HG03280 (cell line): ENCODE data around the gene RASSF5.

Experiments used
- ATAC-seq: cut with Tn5 transposase; IDR thresholded peaks from one replicate; pipeline ENCODE4 v1.9.1; 2021; ENCODE audit warnings: mild to moderate bottlenecking, moderate library complexity; ENCODE audit not compliant: unreplicated experiment

The RASSF5 gene

DNA sequence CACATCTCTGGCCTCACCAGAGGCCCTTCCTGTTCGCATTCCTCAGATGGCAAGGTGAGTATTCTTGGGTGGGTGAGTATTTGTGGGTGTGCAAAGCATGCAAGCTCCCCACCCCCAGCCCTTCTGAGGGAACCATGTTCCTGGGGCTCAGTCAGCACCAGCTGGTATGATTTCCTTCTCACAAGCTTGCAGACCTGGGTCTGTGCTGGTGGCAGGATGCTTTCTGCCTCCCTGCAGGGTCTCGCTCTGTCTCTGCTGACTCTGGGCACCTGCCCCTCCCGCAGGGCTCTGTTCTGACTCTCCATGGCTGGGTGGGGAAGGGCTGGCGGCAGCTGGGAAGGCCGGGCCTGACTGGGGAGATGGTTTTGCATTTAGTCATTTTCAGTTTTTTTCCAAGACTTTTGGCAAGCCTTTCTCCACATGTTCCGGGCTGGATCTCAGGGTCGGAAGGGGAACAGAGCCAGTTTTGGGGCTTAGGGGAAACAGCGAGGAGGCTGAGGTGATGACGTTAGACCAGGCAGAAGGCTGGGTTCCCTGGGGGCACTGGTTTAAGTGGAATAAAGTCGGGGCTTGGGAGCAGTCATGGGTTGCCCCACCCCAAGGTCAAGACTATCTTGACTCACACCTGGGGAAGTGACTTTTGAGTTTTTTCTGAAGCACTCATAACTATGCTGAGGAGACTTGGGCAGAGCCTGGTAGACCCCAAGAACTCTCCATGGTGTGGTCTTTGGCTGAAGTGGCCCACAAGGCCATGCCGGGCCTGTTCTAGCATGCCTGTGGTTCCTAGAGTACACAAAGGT, 6.2 kb downstream of the RASSF5 start:
- no peak for ATAC-seq

DNA sequence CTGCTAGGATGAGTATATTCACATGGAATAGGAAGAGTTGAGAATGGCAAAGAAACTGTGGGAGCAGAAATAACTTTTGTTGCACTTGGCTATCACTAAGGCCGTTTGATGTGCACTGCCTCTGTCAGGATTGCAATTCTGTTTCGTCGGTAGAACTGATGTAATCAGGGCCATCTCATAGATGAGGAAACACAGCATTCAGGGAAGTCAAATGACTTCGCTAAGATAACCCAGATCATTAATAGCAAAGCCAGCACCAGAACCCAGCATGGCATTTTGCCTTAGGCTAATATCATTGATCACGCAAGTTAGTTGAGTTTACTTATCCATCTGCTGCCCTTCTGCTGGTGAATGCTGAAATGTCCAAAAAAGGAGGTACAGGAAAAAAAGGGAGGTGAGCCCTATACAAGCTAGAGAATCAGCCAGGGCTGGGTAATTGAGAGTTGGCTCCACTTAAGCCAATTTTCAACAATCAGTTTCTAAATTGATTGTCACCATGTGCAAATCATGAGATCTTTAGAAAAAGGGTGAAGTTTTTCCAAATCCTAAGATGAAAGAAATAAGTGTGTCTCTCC, 7.6 kb downstream of the RASSF5 start:
- ATAC-seq, result no peak

DNA sequence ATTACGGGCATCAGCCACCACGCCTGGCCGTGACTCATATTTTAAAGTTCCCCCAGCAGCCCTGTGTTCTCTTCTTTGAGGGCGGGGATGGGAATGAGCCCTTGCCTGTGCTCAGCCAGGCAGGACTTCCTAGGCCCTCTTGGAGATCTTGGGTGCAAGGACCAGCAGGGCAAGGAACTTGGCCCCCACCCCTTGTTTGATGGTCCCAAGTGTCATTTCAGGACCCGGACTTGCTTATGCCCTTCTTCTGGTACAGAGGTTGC, 9.3 kb downstream of the RASSF5 start:
- no peak for ATAC-seq

DNA sequence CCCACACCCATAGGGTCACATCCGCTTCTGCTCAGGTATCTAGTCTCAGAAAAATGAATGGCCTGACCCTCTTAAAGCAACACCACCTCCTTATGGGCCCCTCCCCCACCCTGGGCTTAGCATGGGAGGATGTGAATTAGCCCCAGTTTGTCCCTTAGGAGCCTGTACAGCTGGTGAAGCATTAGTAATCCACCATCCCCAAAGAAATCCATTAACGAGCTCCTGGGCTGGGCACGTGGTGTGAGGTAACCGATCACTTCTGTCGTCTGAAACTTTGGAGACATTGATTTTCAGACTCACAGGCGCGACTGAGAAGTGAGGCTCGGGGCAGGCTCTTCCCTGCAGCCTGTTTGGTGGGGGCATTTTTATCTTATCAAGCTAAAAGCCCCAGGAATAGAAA, 10.5 kb downstream of the RASSF5 start:
- ATAC-seq, result no peak

DNA sequence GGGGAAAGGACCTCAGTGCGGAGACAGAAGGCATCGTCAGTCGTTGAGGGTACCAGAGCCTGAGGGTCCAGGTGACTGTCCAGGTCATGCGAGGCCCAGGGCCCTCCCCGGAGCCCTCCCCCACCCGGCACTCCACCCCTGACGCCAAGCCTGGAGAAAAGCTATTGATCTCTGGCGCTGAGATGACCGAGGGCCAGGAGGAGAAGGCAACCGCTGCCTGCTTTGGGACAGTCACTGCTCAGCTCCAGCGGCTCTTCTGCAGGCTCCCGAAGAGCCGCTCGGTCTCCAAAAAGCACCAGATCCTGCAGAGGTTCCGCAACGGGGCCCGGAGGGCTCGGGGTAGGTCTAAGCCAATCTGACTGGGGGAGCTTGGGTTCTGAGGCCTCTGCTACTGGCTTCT, 10.9 kb downstream of the RASSF5 start:
- no peak for ATAC-seq

DNA sequence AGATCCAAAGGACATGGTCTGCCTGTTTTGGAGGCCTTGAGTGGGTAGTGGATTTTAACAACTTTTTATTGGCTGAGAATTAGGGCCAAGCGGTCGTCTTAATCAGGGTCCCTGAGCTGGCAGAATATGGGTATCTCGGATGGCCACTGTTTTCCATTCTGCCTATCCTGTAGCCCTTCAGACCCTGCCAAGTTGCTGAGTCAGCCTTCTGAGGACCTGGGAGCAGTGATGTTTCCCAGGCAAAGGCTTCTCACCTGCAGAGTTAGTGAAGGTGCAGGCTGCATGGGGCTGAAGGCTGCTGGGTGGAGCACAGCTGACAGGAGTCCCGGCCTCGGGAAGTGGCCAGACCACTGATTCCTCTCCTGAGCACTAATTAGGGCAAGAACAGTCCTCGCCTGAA, 11.4 kb downstream of the RASSF5 start:
- no peak for ATAC-seq

DNA sequence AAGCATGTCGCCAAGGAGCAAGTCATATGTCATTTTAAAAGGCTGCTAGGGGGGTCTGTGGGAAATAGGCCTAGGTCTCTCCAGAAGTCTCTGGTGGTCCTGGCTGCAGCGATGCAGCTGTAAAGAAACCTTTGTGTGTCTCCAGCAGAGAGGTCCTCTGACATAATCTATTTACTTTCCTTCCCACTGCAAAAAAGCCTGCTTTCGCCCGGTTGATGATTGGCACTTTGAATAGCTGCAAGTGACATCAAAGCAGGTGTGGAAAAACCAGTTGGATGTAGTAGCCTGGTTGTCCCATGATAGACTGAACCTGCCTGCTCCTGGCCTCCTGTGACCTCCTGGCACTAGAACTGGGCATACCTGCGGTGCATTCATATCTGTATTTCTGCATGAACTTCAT, 13.8 kb downstream of the RASSF5 start:
- no peak for ATAC-seq

DNA sequence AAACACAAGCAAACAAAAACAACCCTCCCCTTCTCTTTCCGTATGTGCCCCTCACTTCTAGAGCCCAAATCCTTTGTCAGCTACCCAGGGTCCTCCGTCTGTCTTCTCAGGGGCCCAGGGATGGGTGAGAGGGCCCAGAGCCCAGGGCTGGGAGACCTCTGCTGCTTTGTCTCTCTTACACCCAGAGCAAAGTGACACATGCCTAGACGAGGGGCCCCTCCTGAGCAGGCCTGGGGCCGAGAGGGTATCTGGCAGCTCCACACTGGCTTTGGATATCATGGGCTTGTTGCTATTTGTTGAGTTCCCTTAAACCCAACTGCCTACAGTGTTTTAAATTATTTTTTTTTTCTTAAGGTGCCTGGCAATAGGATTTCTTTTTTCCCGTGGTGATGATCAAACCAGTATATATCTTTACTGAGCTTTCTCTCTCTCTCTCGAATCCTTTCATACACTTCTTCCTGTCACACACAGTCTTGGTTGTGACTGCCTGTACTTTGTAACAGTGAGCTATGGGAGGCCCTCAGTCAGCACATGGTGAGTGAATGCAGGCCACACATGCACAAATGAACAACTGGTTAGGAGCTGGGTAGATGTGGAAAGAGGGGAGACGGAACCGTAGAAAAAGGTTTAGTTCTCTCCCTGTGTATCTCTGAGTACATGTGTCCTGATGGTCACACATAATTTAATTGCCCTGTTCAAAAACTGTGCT, 14.5 kb downstream of the RASSF5 start:
- ATAC-seq, result no peak

DNA sequence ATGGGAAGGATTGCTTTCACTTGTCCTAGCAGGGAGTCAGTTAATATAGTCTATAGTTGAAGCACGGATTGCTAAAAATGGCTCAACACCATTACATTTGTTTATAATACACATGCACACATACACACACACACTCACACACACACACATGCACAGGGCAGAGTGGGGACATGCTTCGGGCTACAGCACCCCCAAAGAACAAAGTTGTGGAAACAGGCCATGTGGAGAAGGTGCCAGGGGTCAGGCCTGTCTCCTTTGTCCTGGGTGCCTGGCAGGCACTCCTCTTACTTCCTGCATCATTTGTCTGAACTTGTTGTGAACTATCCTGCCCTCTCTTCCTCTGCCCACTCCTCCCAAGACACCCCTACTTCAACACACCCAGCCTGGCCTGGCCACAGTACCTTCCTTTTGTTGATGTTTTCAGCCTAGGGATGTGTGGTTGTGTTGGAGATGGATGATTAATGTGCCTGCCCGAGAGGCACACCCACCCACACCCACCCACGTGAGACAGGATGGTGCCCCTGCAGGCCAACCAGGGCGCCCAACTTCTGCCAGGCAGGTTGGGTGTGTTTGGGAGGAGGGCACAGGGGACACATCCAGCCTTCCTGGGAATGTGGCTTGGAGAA, 17.5 kb downstream of the RASSF5 start:
- ATAC-seq, result no peak

DNA sequence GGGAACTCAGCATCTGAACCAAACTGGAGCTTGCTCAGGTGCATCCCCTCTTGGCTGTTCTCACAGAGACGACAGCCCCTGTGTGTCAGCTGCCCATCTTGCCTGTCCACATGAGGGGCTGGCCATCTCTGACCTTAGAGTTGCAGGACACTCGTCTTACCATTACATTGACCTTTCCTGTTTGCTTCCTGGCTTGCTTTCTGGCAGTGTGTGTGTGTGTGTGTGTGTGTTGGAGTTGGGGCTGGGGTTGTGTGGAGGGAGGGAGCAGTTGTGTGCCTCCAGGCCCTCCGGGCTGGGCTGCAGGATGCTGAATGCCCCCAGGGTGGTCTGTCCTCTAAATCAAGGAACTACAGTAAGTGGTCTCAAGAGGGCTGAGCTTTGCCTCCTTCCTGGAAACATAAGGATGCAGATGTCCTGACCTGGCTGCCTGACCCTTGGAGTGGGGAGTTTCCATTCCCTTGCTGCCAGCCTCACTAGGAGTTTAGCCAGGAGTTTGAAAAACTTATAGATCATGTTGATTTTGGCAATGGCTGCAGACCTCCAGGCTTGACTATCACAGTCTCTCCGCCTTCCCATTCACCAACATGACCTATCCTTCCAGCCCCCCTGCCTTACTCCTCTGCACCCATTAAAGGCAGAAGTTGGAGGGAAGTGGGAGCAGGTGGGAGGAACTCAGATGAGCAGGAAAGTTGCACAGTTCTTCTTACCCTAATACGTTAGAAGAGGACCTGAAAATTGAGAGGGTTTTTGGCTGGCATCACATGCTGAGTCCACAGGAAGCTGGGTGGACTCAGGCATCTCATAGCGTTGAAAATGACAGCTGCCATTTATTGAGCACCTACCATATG, 19.0 kb downstream of the RASSF5 start:
- ATAC-seq, result no peak

DNA sequence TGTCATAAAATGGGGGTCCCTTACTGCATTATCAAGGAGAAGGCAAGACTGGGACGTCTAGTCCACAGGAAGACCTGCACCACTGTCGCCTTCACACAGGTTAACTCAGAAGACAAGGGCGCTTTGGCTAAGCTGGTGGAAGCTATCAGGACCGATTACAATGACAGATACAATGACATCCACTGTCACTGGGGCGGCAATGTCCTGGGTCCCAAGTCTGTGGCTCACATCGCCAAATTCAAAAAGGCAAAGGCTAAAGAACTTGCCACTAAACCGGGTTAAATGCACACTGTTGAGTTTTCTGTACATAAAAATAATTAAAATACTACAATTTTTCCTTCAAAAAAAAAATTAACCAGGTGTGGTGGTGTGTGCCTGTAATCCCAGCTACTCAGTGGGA, 22.1 kb downstream of the RASSF5 start:
- no peak for ATAC-seq

DNA sequence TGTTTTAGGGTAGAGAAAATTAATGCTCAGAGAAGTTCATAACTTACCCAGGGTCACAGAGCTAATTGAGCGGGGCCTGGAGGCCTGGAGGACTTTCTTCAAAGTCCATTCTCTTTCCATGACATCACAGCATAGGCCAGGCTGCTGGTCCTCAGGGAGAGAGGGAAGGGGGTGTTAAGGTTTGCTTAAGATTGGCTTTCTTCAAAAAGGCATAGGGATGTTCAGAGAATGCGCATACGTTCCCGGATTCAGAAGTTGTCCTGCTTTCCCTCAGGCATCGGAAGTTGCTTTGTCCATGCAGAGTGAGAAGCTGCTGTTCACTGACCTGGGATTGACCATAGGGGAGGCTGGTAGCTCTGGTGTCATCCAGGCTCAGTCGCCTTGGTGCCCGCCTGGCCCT, 25.0 kb downstream of the RASSF5 start:
- ATAC-seq, result no peak

DNA sequence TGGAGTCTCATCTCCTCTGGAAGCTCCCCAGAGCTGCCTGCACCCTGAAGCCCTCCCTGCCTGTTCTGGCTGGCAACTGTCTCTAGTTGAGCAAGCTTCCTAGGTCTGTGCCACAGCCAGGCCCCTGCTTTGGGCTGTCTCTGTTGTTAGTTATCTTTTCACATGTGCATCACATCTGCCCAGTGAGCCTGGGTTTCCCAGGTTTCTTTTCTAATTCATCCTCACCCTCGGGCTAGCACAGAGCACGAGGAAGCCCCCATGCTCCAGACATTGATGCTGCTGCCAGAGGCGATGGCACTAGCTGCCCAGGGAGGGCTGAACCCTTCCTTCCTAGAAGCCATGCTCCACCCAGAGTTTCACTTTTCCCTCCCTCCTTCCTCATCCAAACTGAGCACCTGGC, 27.2 kb downstream of the RASSF5 start:
- ATAC-seq, result no peak

DNA sequence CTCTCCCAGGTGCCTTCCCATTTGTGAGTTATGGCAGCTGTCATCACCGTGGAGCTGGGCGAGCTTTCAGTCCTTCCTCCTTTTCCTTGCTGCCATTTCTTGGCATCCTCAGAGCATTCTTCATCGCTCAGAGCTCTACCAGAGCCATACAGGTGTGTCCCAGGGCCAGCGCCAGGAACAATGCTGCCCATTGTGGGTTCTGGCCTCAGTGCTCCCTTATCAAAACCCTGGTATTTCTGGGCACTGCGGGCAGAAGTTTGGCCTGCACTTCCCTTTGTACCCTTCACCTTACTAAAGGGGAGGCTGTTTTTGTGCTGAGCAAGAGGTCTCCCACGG, 28.5 kb downstream of the RASSF5 start:
- ATAC-seq, result no peak

DNA sequence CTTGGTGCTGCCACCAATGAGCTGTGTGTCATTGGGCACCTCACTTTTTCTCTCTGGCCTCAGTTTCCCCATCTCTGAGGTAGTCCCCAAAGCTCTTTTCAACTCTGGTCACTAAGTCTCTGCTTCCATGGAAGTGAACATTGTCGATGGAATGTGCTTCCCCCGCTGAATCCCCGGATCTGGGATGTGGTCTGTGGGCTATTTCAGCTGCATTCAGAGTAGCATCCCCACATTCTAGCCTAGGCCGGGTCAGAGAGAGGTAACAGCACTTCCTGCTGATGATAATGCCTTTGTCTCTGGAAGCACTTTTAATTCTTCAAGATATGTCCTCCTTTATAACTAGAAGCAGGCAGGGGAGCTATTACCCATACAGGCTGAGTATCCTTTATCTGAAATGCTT, 29.8 kb downstream of the RASSF5 start:
- no peak for ATAC-seq

DNA sequence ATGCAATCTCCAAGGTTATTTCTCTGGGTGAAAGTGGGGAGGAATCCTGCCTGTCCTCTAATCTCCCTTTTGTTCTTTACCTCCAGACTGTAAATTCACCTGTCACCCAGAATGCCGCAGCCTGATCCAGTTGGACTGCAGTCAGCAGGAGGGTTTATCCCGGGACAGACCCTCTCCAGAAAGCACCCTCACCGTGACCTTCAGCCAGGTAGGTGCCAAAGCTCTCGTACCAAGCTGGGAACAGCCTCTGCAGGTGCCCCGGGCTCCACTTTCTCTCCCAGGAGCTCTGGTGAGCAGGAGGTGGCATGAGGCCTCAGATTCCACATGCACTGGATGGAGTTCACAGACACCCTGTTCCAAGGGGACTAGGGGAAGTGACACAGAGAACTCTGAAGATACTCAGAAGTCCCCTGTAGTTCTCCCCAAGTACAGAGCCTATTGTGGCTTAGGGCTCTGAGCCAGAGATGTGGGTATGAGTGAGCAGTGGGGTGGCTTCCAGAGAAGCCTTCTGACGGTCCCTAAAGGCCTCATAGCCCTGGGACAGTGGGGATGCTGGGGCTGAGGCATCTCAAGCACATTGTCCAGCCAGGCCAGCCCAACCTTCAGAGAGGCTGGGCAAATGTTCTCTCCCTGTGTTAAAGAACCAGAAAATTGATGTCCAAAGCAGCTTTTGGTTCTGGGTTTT, 30.9 kb downstream of the RASSF5 start:
- no peak for ATAC-seq

DNA sequence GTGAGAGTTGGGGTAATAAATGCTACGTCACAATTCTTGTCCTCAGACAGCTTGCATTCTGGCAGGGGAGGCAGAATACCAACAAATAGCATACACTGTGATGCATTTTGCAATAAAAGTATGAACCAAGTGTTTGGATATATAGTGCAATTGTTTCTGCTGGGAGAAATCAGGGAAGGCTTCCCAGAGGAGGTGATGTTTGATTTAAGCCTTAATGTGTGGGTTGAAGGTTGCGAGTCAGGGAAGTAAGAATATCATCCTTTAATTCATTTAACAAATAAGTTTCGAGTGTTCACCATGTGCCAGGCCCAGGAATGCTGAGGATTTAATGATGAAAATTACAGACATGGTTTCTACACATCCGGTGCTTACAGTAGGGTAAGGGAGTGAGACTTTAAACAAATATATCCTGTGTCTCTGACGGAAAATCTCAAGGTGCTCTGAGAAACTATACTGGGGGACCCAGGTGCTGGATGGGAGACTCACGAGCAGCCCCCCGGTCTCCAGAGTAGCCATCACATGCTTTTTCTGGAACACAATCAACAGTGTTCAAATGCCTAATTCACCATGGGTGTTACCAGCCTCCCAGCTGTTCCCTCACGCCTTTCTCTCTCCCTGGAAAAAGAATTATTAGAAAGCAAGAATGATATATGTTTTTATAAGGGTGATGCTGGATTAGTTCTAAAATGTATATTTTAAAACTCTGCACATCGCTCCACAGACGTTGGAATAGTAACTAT, 31.7 kb downstream of the RASSF5 start:
- ATAC-seq, result no peak

DNA sequence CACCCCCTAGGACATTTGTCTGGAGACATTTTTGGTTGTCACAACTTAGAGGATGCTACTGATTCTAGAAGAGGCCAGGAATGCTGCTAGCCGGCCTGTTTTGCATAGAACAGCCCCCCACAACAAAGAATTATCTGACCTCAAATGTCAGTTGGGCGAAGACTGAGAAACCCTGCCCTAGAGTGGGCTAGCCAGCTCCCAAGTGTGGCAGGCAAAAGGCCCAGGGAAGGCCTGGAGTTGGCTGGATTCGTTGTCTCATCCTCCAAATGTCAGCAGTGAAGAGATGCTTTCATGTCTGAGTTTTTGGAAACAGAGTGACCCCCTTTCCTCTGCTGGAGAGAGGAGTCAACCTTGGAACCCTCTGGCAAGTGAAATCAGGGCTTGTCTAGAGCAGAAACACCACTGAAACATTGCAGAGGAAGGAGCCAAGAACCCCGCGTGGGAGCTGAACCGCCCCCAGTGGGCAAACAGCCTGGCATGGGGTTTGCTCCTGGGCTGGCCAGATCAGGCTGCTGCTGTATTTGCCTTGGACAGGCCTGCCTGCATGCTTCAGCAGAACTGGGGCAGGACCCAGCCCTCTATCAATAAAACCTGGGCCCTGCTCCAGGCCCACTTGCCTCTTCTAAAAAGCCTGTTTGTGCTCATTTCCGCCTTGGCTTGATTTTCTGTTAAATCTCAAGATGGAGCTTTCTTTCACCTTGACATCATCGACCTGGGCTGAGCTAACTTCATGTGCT, 32.9 kb downstream of the RASSF5 start:
- no peak for ATAC-seq

DNA sequence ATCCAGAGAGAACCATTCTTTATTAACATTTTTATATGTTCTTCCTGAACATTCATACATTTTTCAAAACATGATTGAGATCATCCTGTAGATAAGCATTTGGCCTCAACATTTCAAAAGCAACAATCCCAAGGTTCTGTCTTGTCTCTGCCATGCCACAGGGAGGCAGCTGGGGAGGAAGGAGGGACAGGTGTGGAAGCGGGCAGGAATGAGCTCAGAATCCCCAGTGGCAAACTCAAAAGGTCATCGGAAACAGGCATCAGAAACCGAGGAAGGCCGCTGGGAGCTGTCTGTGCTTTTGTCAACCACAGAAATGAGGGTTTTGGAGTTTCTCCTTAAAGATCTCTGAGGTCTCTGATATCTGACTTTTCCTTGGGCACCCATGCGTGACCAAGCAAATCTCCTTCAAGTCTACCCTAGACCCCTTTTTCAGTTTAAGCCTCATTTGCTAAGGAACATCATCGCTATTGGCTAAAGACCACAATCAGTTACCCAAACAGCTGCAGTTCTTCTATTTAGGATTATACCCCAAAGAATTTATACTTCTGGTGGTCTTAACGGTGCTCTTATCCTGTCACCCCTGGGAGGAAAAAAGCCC, 34.0 kb downstream of the RASSF5 start:
- no peak for ATAC-seq
